ENCODE data around the gene ZNF648.

- TF ChIP-seq POLR2AphosphoS5 (IDR thresholded peaks at IDR 0.05; ENCODE audit: low read depth, low read length) (no peak), TAF1 (IDR thresholded peaks at IDR 0.05; ENCODE audit: borderline replicate concordance, low read depth, low read length) (no peak), POLR2A (IDR thresholded peaks at IDR 0.05; ENCODE audit: low read depth, low read length) (no peak)
Observed at GRCh38 chr1:182065126-182065845, 3.8 kb upstream of the ZNF648 start.

All from GM12892 (cell line).